ENCODE measurements around the gene PRR23E. TPM values are rescaled to one million over a fixed set of nuclear protein-coding genes. Genes with fewer than 3 reads are reported as not detected.

The PRR23E gene
- total and polyA plus RNA-seq, 12 donors: not detected

DNA sequence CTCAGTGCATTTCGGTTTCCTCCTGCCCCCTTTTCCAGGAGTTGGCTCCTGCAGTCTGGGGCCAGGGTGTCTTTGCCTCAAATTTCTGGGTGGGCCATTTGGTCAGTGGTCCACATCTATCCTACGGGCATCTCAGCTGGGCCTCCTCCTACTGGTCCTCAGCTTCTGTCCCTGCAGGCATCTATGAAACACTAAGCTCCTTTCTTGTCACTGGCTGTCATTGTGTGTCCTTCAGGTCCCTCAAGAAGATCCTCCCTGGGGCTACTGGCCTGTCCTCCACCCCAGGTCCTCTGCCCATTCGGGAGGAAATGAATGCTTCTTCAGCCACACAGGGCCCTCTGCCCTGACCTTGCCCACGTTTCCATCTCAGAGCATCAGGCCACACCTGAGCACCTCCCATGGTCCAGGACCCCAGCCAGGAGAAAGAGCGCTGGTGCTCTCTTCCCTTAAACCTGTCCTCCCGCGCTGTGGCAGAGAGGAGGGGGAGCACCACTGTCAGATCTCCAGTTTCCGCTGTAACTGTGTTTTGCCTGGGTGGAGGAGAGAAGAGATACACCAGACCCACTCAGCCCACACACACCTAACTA is 1.8 kb downstream of the PRR23E start:
- Histone ChIP-seq H3K27me3 (peaks cover 0 to 31% (median 11%) of the 10 kb centered on the region in 7 donors), H3K36me3 (no peaks in the 10 kb centered on the region), H3K27ac (no peak overlapping the region), H3K4me3 (no peak overlapping the region), H3K9me3 (peaks cover 0 to 28% (median 2%) of the 10 kb centered on the region in 11 donors), H3K4me1 (no peaks in the 10 kb centered on the region)
- TF ChIP-seq, protein P1, sequence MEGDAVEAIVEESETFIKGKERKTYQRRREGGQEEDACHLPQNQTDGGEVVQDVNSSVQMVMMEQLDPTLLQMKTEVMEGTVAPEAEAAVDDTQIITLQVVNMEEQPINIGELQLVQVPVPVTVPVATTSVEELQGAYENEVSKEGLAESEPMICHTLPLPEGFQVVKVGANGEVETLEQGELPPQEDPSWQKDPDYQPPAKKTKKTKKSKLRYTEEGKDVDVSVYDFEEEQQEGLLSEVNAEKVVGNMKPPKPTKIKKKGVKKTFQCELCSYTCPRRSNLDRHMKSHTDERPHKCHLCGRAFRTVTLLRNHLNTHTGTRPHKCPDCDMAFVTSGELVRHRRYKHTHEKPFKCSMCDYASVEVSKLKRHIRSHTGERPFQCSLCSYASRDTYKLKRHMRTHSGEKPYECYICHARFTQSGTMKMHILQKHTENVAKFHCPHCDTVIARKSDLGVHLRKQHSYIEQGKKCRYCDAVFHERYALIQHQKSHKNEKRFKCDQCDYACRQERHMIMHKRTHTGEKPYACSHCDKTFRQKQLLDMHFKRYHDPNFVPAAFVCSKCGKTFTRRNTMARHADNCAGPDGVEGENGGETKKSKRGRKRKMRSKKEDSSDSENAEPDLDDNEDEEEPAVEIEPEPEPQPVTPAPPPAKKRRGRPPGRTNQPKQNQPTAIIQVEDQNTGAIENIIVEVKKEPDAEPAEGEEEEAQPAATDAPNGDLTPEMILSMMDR (IDR thresholded peaks at IDR 0.05): no peak
- 83% methylated on average over 8 of the region's 8 CpGs for WGBS, 2 donors
- intact Hi-C loops (cut with DNase I): no loop called here
- DNase-seq: no peak
- no peak for ATAC-seq

DNA sequence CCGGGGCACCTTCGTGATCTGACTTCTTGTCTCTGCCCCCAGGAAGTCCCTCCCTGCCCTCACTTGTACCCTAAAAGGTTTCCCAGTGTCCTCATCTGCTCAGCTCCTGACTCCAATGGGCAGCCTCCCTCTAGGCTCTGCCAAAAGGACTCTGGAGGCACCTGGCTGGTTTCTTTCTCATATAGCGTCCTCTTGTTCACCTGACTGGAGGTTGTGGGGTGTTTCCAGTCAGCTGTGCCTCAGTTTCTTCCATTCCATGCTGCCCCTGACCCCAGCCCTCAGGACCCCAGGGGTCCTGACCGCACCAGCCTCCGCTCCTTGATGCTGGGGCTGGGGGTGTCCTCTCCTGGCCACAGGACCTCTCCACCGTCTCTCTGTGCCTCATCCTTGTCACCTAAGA is 2.5 kb downstream of the PRR23E start:
- TF ChIP-seq, protein P1 (IDR thresholded peaks at IDR 0.05): no peak

GRCh38 chr3:127196002-127196401 is 3.1 kb downstream of the PRR23E start:
- Histone ChIP-seq H3K9me3 (peaks cover 0 to 17% (median 0%) of the 10 kb centered on the region in 11 donors), H3K4me3 (no peak overlapping the region), H3K27ac (no peak overlapping the region), H3K4me1 (no peaks in the 10 kb centered on the region), H3K36me3 (no peaks in the 10 kb centered on the region), H3K27me3 (peaks cover 0 to 44% (median 17%) of the 10 kb centered on the region in 7 donors)
- TF ChIP-seq, protein P1 (IDR thresholded peaks at IDR 0.05): no peak
- DNase-seq (no peak), ATAC-seq (no peak)
- 63 to 68% methylated on average over 2 of the region's 2 CpGs for WGBS, 2 donors
- intact Hi-C loops (cut with DNase I): no loop called here

More for the DNA sequence above, 2.5 kb downstream of the PRR23E start:
- peaks cover 0 to 23% (median 2%) of the 10 kb centered on the region in 11 donors for H3K9me3 ChIP-seq
- intact Hi-C loops (cut with DNase I): no loop called here
- no peak for ATAC-seq
- H3K36me3 ChIP-seq: no peaks in the 10 kb centered on the region
- H3K27me3 ChIP-seq: peaks cover 0 to 39% (median 17%) of the 10 kb centered on the region in 7 donors
- no peak for DNase-seq
- H3K4me3 ChIP-seq: no peak overlapping the region
- WGBS, 2 donors: 84 to 91% methylated on average over 6 of the region's 6 CpGs
- H3K4me1 ChIP-seq: no peaks in the 10 kb centered on the region
- H3K27ac ChIP-seq: no peak overlapping the region

DNA sequence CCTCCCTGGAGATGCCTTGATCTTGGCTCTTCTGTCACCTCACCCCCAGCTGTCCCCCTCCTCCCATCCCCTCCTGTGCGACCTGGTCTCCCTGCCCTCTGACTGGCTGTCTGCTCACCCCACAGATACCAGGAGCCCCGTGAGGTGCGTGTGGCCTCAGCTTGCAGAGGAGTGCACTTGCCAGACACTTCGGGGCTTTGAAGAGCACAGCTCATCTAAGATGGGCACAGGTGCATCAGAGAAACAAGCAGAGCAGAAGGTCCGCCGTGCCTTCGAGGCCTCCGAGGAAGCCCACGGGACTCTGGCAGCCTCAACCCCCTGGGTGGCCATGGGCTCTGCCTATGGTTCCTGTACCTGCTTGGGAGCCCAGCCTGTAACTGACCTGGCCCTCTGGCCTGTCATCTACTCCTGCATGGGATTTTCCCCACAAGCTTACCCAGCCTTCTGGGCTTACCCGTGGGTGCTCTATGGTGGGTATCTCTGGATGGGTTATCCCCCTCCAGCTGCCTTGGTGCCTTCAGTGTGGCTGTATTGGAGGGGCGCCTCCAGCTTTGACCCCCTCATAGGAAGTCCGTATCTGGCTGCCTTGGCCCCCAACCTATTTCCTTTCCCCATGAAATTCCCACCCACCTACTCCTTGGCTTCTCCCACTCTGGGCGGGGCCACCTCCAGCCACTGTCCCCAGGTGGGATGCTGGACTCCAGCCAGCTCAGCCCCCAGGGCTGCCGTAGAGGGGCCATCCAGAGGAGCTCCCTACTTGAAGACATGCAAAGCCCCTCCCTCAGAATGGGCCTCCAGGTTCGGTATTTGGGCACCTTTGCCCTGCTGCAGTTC is 3.8 kb downstream of the PRR23E start:
- Histone ChIP-seq H3K9me3 (peaks cover 0 to 11% (median 0%) of the 10 kb centered on the region in 11 donors), H3K4me1 (no peaks in the 10 kb centered on the region), H3K27me3 (peaks cover 0 to 44% (median 19%) of the 10 kb centered on the region in 7 donors), H3K27ac (no peak overlapping the region), H3K4me3 (no peak overlapping the region), H3K36me3 (no peaks in the 10 kb centered on the region)
- DNase-seq (no peak), ATAC-seq (no peak)
- TF ChIP-seq, protein P1 (IDR thresholded peaks at IDR 0.05): no peak
- WGBS, 2 donors: 74 to 79% methylated on average over 15 of the region's 15 CpGs
- intact Hi-C loops (cut with DNase I): no loop called here

Measured in heart right ventricle (tissue), 16 donors.